Kidney (tissue), 14 donors: Measurements from ENCODE around the gene RBAK. TPM values are rescaled to one million over a fixed set of nuclear protein-coding genes. Genes with fewer than 3 reads are reported as not detected.

Experiments used
- DNase-seq, 5 donors: peaks; one replicate each; pipeline ENCODE4 v3.0.0-alpha.2; 2013 to 2020
- FAIRE-seq: peaks from 2 replicates; lab custom pipeline; 2012; peaks lifted over from hg19 to GRCh38; lab: Jason Lieb, UNC
- H3K27ac ChIP-seq, 2 donors: one replicate each; pipeline ENCODE4 v1.7.0; 2013; ENCODE audit warnings: low read depth in 2 of 2, low read length in 2 of 2, inconsistent platforms in 1 of 2
- H3K27me3 ChIP-seq: one replicate; pipeline ENCODE4 v1.7.1; 2013; ENCODE audit warnings: low read length, inconsistent platforms; ENCODE audit not compliant: control insufficient read depth, insufficient read depth
- H3K36me3 ChIP-seq, 3 donors: one replicate each; pipeline versions ENCODE4 v1.7.0 to v1.7.1; 2013; ENCODE audit warnings: low read length in 3 of 3, control low read depth in 1 of 3, inconsistent platforms in 1 of 3; ENCODE audit not compliant: insufficient read depth in 3 of 3, control insufficient read depth in 2 of 3
- H3K4me1 ChIP-seq, 3 donors: one replicate each; pipeline versions ENCODE4 v1.7.0 to v1.7.1; 2013; ENCODE audit warnings: low read length in 3 of 3, inconsistent platforms in 1 of 3, low read depth in 1 of 3; ENCODE audit not compliant: control insufficient read depth in 2 of 3, insufficient read depth in 2 of 3
- H3K4me3 ChIP-seq, 3 donors: one replicate each; pipeline versions ENCODE4 v1.7.0 to v1.8.1; 2013; ENCODE audit warnings: low read length in 3 of 3, control low read depth in 1 of 3, inconsistent platforms in 1 of 3
- H3K9ac ChIP-seq, 3 donors: one replicate each; pipeline versions ENCODE4 v1.7.0 to v1.7.1; 2013; ENCODE audit warnings: low read length in 3 of 3, control low read depth in 1 of 3, inconsistent platforms in 1 of 3
- H3K9me3 ChIP-seq, 3 donors: one replicate each; pipeline versions ENCODE4 v1.7.0 to v1.7.1; 2013; ENCODE audit warnings: low read length in 3 of 3, control low read depth in 1 of 3, inconsistent platforms in 1 of 3; ENCODE audit not compliant: control insufficient read depth in 2 of 3, insufficient read depth in 1 of 3
- CTCF ChIP-seq: IDR thresholded peaks from 3 replicates; pipeline ENCODE4 v1.5.1; 2012; ENCODE audit warnings: mild to moderate bottlenecking, moderate library complexity, borderline replicate concordance; ENCODE audit not compliant: insufficient read depth; ENCODE audit errors: extremely low read depth
- intact Hi-C: fragments of 100-400 bp; cut with DNase I; formaldehyde crosslinking; loops from one replicate; pipeline ENCODE4 v1.11.1; 2022
- polyA plus RNA-seq: library from polyadenylated mRNA; stranded (reverse); fragments of 350-450 nt; fragmentation: Illumina TruSeq; extraction: RNeasy Lipid Tissue Mini Kit (QIAGEN cat#74804); gene quantifications from one replicate; pipeline ENCODE4 v1.2.3, GENCODE V29; 2014; ENCODE audit warnings: low read depth, low replicate concordance; ENCODE audit not compliant: insufficient read depth
- total RNA-seq: library from RNA; stranded (reverse); fragmentation: NEBNext Ultra II Directional; extraction: Animal tissue kit (Norgen Biotek cat#: 25700); gene quantifications from one replicate; pipeline ENCODE4 v1.2.1, GENCODE V29; 2021
- donor health status: control.
- donor health status: control.
- donor health status: control.
- donor health status: control.
- donor health status: control.
- donor health status: DM: yes; HTN: yes; CAD: no.
- donor health status: Normal renal cell carcinoma (clear cell type).

The RBAK gene
- total and polyA plus RNA-seq, 2 donors from 2014 or later, result 3.2 to 14.1 TPM

GRCh38 chr7:5093948-5094347 lies 48.3 kb downstream of the RBAK start:
- no peak overlapping the region for H3K27ac ChIP-seq
- H3K9me3 ChIP-seq, result peaks cover 0 to 12% (median 5%) of the 10 kb centered on the region in 3 donors
- no peak for DNase-seq
- no peak for FAIRE-seq
- H3K9ac ChIP-seq, result no peak overlapping the region
- intact Hi-C loops, result no loop called here
- H3K27me3 ChIP-seq, result no peaks in the 10 kb centered on the region
- H3K4me3 ChIP-seq, result no peak overlapping the region
- no peak for TF ChIP-seq CTCF
- no peaks in the 10 kb centered on the region for H3K36me3 ChIP-seq
- no peaks in the 10 kb centered on the region for H3K4me1 ChIP-seq

GRCh38 chr7:5094641-5095040 lies 49.0 kb downstream of the RBAK start:
- intact Hi-C loops, result no loop called here
- no peak for FAIRE-seq
- TF ChIP-seq CTCF, result no peak
- H3K27ac ChIP-seq, result no peak overlapping the region
- peaks cover 0 to 12% (median 5%) of the 10 kb centered on the region in 3 donors for H3K9me3 ChIP-seq
- no peaks in the 10 kb centered on the region for H3K4me1 ChIP-seq
- H3K9ac ChIP-seq, result no peak overlapping the region
- no peaks in the 10 kb centered on the region for H3K36me3 ChIP-seq
- H3K4me3 ChIP-seq, result no peak overlapping the region
- no peaks in the 10 kb centered on the region for H3K27me3 ChIP-seq
- no peak for DNase-seq

- Histone ChIP-seq H3K9me3 (no peaks in the 10 kb centered on the region), H3K36me3 (no peaks in the 10 kb centered on the region), H3K4me3 (no peak overlapping the region), H3K9ac (no peak overlapping the region), H3K27me3 (no peaks in the 10 kb centered on the region), H3K4me1 (no peaks in the 10 kb centered on the region), H3K27ac (no peak overlapping the region)
- intact Hi-C loops, result no loop called here
- FAIRE-seq (no peak), DNase-seq (no peak)
- TF ChIP-seq CTCF, result no peak
These were observed 70.7 kb downstream of the RBAK start for GRCh38 chr7:5116359-5116758.
